ENCODE data around the gene GFRA1.

GRCh38 chr10:116125180-116125579 lies 147.8 kb downstream of the GFRA1 start:
- TF ChIP-seq POLR2A (IDR thresholded peaks at IDR 0.05): no peak
- no peak for TF ChIP-seq CTCF (IDR thresholded peaks at IDR 0.05)

Data from lower leg skin (tissue), 3 donors.